GM19239 (cell line): ENCODE results near the gene ATXN1.

Source experiments
- DNase-seq: peaks from one replicate; pipeline ENCODE4 v3.0.0; 2011; ENCODE audit warnings: low spot score; ENCODE audit not compliant: insufficient read length
- FAIRE-seq: peaks from 2 replicates; lab custom pipeline; 2011; peaks lifted over from hg19 to GRCh38; lab: Jason Lieb, UNC

ATXN1 gene

GRCh38 chr6:16594849-16595248 lies 166.4 kb downstream of the ATXN1 start:
- FAIRE-seq (peak; percentile 90), DNase-seq (no peak)

DNA sequence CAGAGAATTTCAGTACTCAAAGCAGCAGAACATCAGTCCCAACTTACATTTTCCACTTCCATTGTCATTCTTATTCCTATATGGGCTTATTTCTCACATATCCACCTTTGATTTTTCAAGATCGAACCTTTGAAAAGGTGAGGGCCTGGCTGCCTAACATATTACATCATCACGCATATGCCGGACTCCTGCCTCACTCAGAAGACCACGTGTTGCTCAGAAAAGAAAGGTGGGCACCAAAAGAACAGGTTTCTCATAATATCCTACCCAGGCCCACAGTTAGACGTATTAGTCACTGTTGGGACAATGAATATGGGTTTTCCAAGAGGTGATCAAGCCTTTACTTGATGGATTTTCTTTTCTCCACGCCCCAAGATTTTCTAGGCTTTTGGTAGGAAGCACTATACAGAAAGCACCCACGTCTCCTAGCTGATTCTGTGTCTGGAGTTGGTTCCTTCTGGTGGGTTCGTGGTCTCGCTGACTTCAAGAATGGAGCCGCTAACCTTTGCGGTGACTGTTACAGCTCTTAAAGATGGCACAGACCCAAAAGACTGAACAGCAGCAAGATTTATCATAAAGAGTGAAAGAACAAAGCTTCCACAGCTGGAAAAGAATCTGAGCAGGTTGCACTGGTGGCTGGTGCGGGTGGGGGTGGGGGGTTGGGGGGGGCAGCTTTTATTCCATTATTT lies 168.9 kb downstream of the ATXN1 start:
- no peak for FAIRE-seq

GRCh38 chr6:16591396-16592222 lies 169.7 kb downstream of the ATXN1 start:
- peak; percentile 96 for FAIRE-seq
- no peak for DNase-seq

More for the DNA sequence above, 168.9 kb downstream of the ATXN1 start:
- DNase-seq = no peak

GRCh38 chr6:16585805-16586204 lies 175.5 kb downstream of the ATXN1 start:
- no peak for FAIRE-seq

DNA sequence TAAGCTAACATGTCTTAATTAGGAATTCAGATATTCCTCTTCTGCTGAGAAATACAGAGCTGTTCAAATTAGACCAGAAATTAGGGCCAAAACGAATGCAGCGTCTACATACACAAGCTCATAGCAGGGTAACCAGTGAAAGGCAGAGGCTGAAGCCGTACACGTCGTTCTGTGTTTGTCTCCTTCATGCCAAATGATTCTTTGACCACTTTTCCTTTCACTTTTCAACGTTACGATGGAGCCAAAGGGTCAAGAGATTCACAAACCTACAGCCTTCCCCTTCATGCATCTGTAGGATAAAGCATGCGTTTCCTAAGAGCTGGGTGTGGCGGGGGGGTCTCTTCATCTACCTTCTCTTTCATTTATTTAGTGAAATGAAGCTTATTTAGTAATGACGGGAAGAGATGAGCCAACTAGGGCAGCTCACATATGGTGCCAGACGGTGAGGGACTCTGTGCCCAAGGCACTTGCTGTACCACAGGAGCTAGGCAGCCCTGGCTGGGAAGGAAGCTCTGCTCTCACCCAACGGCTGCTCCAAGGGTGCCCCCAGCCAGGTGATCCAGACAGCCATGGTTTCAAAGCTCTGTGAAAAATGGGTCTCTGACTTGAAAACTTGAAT lies 178.0 kb downstream of the ATXN1 start:
- DNase-seq = no peak
- FAIRE-seq = no peak

More at GRCh38 chr6:16585805-16586204, 175.5 kb downstream of the ATXN1 start:
- DNase-seq = no peak

GRCh38 chr6:16582446-16583143 lies 178.7 kb downstream of the ATXN1 start:
- FAIRE-seq (peak; percentile 97), DNase-seq (no peak)

- DNase-seq (no peak), FAIRE-seq (no peak)
These were observed 182.5 kb downstream of the ATXN1 start for GRCh38 chr6:16578695-16579285.

DNA sequence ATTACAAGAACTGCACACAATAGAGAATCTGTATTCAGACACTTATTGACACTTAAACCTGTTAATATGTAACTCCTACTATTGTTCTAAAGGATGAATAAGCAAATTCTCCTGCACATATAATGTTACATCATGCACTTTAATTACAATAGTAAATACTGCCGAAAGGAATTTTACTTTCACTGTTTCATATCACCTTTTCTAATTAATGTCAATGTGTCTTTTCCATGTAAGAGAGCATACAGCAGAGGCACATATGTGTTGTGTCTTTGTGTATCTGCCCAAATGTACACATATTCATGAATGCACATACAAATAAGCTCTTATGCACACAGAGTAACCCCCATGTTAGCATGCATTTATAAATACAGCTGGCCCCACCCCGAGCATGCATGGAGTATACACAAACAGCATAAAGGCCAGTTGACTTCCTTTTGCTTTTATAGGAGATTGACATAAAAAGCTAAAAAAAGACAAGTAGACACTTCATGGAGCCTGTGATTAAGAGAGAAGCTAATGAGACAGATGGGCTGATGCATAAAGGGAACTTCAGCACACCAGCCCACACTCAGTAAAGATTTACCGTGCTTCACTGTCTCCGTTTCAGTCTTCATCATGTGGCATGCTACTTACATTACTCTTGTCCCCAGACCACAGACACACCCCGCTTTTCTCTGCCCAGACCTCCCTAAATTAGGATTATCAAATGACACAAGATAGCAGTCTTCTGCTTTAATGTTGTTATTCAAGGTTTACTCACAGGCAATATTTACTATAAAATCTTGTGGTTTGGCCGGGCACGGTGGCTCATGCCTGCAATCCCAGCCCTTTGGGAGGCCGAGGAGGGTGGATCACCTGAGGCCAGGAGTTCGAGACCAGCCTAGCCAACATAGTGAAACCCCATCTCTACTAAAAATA lies 184.6 kb downstream of the ATXN1 start:
- DNase-seq (no peak), FAIRE-seq (peak; percentile 78)

DNA sequence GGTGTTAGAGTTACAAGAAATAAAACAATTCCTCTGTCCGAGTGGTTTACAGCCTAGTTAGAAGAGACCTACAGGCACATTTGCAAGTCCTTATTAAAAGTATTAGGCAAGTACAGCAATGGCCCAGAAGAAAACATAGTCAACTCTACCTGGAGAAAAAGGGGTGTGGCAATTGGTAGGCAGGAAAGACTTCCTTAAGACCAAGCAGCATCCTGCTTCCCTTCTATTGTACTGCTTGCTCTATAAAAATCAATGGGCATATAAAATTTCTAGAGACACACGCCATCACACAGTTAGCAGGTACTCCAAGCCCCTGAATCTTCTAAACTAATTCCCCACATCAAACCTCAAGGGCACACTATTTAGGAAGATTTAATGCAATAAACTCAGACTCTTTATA lies 185.6 kb downstream of the ATXN1 start:
- DNase-seq (no peak), FAIRE-seq (no peak)

- DNase-seq (no peak), FAIRE-seq (no peak)
These were observed 188.3 kb downstream of the ATXN1 start for GRCh38 chr6:16572943-16573342.

DNA sequence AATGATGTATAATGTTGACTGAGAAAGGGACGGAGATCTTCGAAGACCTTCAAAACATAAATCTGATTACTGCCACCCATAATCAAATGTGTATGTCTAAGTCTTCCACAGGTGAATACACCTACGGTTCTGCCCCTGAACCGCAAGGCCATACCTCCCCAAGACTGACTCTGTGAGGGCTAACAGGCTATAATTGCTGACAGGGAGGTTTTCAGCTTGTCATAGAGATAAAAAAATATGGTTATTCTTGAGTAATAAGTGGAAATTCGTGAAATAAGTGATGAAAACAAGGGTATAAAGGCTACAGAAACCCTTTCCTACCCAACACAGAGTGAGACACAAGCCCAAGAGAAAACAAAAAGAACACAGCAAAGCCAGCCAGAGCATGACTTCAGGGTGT lies 188.9 kb downstream of the ATXN1 start:
- DNase-seq = no peak
- no peak for FAIRE-seq

GRCh38 chr6:16570946-16571345 lies 190.3 kb downstream of the ATXN1 start:
- FAIRE-seq = no peak
- DNase-seq = no peak

DNA sequence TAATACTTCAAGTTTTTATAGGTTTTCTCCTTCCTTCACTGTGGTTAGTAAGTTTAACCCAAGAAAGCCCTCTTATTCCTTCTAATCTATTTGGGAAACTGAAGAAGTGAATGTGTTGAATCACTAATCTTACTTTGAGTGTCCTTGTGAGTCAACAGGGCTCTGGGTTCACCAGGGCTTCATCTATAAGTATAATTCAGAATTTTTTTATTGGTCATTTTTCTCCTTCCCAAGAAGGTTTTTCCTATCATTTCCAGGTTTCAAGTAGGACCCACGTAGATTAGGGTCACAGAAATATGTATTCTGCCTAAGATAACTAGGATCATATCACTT lies 191.1 kb downstream of the ATXN1 start:
- no peak for DNase-seq
- no peak for FAIRE-seq

DNA sequence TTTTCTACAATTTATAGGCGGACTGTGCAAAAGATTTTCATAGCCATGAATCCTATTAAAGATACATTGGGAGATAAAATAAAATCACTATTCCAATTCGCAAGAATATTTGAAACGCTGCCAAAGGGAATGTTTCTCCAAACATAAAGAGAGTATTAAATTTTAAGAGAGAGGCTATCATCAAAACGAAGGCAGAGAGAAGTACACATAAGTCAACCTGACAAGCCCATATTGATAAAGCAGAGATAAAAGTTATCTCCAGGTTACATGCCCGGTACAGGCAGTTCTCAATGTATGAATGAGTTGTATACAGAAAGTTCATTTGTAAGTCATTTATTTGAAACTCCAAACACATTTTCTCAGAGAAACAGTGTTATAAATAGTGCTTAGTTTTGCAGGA lies 193.1 kb downstream of the ATXN1 start:
- FAIRE-seq (no peak), DNase-seq (no peak)

DNA sequence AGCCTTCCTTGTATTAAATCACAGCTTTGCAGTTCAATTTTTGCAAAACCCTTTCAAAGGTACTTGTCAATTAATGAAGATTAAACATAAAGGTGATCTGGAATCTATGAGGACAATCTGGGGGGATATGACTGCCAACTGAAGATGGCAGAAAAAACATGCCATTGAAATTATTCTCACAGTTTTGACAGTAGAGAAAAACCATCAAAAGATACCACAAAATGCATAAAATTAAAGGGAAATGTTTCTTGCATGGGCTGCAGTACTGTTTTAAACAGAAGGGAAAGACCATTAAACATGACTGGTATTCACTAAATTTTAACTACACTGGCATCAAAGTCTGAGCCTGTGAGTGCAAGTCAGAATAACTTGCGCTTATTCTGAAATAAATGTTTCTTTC lies 194.2 kb downstream of the ATXN1 start:
- no peak for FAIRE-seq

GRCh38 chr6:16564436-16564835 lies 196.8 kb downstream of the ATXN1 start:
- no peak for FAIRE-seq

More for the DNA sequence above, 194.2 kb downstream of the ATXN1 start:
- DNase-seq = no peak

GRCh38 chr6:16563628-16564240 lies 197.5 kb downstream of the ATXN1 start:
- FAIRE-seq (no peak), DNase-seq (no peak)

More at GRCh38 chr6:16564436-16564835, 196.8 kb downstream of the ATXN1 start:
- no peak for DNase-seq

DNA sequence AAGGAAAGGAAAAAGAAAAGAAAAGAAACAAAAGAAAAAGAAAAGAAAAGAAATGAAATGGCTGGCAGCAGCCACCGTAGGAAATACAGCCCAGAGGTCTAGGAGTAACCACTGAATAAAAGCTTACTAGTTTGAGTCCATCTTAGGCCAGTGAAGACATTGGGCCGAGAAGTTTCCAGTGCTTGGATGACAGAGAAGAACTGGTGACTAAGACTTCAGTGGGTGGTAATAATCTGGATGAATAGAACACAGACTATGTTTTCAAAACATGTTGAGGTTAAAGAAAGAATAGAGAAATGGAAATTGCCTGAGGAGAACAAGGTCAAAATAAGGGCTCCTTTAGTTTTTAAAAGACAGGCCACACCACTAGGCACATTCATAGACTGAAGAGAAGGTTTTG lies 198.8 kb downstream of the ATXN1 start:
- FAIRE-seq (no peak), DNase-seq (no peak)

DNA sequence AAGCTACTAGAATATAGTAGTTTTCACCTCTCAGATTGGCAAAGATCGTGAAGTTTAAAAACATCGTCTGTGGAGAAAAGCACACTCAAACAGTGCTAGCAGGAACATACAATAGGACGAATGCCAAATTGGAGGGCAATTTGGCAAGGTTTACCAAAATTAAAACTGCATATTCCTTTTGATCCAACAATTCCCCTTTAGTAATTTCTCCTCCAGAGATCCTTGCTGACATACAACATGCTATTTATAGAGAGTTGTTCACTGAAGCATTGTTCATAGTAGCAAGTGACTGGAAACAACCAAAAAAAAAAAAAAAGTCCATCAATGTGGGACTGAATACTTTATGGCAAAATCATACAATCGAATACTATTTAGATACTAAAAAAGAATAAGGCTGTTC lies 202.2 kb downstream of the ATXN1 start:
- FAIRE-seq (no peak), DNase-seq (no peak)
